GM19467 (cell line): Measurements from ENCODE around the gene PTBP1.

Experiments used
- ATAC-seq: cut with Tn5 transposase; IDR thresholded peaks from one replicate; pipeline ENCODE4 v1.9.1; 2021; ENCODE audit warnings: mild to moderate bottlenecking, moderate library complexity; ENCODE audit not compliant: unreplicated experiment

Gene PTBP1

DNA sequence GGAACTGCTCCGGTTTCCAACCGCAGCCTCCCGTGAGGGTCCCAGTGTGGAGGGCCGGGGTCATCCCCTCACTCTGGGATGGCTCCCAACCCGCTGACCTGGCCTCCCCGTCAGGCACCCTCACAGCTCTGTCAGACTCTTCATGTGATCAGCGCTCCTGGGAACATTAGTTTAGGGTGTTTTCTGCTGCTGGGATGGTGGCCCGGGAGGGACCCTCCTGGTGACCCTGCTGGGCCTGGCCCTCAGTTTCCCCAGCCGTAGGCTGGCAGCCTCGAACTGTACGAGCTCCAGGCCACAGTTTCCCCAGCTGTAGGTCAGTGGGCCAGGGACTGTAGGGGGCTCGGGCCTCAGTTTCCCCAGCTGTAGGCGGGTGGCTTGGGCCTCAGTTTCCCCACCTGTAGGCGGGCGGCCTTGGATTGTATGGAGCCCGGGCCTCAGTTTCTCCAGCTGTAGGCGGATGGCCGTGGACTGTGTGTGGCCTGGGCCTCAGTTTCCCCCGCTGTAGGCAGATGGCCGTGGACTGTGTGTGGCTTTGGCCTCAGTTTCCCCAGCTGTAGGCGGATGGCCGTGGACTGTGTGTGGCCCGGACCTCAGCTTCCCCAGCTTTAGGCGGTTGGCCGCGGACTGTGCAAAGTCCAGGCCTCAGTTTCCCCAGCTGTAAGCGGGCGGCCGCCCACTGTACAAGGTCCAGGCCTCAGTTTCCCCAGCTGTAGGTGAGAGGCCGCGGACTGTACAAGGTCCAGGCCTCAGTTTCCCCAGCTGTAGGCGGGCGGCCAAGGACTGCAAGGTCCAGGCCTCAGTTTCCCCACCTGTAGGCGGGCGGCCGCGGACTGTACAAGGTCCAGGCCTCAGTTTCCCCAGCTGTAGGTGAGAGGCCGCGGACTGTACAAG is 1.3 kb upstream of the PTBP1 start:
- ATAC-seq, result no peak

DNA sequence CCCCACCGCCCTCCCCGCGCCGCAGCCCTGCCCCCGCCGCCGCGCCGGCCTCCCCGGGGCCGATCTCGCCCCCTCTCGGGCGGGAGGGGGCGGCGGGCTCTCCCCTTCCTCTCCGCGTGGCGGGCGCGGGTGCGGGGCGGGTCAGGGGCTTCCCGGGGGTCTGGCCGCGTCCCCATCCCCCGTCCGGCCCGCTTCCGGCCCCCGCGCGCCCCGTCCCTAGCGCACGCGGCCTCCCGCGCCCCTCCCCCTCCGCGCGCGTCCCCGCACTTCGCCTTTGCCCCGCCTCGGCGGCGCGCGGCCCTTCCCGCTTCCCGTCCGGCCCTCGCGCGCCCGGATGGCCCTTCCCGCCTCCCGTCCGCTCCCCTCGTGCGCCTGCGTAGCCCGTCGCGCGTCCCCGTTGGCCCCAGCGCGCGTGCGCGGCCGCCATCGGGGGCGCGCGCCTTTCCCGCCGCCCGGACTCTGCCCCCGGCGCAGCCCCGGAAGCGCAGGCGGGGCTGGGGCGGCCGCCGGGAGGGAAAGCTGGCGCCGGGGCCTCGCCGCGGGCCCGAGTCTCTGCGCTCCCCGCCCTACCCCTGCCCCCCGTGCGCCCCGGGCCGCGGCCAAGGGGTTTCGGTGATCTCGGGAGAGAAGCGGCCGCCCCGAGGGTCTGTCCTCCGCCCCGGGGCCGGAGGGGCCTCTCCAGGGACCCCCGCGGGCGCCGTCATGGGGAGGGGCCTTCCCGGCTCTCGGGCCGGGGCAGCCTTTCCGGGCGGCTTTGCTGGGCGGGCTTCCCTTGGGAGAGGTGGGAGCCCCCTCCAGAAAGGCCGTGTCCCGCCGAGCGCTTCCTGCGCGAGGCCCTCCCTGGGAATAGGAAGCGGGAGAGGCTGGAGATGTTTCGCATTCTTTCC is 519 bp downstream of the PTBP1 start:
- ATAC-seq, result peak; percentile 38

DNA sequence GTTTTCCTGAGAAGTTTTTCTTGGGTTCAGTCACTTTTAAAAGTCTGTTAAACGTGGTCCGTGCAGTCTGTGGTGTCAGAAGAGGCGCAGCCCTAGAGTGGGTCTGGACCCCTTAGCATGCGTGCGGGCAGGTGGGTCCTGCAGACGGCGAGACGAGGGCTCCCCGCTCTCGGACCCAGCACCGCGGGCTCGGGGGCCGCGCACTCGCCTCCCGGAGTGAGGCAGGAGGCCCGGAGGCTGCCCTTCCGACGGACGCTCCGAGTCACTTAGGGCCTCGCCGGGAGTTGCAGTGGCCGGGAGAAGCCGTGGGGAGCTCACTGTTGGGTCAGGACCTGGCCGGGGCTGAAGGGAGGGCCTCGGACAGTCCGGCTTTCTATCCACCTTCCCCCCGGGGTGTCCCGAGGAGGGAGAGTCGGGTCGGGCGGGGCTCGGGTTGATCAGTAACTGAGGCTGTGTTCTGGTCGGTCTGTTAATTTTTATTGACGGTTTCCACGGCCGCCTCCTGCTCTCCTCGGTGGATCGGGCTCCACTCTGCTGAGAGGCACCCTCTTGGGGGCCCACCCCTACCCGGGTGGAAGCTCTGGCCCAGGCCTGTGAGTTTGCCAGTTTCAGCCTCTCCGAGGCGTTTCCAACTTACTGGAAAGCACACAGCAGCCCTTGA is 1.3 kb downstream of the PTBP1 start:
- ATAC-seq, result no peak

DNA sequence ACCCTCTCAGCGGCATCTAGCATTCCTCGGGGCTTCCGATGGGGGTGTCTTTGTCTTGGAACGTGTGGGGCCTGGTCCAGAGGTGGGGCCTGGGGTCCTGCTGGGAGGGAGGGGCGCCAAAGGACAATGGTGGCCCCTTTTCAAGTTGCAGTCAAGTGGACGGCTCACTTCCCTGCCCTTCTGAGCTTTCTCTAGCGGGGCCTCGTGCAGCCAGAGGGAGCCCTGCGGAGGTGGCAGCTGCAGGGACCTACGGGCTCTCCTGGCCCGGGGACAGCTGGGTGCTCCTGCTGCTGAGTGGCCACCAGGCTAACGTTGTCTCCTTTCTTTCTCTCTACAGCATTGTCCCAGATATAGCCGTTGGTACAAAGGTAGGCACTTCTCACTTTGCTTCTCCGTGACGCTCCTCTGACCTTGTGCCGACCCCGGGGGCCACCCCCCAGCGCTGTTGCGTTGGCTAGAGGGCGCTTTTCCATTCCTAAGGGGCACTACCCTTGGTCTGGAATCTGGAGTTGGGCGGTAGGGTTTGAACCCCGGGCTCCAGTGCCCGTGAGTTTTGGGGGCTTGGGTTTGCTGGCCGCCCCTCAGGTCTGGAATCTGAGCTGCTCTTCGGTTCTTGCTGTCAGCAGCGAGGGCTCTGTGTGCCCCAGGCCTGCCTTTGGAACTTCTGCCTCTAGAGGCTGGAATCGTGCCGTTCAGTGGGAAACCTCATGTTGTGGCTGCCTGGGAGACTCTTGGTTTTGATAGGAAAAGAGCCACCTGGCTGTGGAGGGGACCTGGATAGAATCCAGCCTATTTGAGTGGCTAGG is 2.0 kb downstream of the PTBP1 start:
- ATAC-seq, result no peak

DNA sequence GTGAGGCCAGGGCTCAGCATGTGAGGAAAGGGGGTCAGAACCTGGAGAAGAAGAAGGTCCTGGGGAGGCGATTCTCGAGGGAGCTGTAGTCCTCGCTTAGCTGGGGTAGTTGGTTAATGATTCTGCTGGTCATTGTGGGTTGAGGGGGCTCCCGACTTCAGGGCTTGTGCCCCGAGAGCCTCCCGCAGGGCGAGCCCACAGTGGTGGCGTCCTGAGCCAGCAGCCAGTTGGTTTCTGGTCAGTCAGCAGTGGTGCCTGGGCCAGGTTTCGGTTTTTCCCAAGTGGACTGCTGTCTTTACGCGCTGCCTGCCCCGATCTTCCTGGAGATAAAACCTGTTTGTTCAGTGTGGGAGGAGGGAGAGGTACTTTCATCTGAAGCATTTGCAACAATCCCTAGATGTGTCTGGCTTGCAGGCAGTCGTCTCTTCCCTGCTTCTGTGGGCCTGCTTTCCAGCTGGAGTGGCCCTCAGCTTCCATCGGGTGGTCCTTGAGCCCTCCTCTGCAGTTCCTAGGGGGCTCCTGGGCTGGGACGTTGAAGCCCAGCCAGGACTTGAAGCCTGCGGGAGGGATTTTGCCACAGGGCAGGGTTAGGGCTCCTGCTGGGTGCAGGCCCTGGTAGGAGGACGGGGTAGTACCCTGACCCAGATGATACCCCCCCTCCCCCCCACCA is 3.2 kb downstream of the PTBP1 start:
- no peak for ATAC-seq

DNA sequence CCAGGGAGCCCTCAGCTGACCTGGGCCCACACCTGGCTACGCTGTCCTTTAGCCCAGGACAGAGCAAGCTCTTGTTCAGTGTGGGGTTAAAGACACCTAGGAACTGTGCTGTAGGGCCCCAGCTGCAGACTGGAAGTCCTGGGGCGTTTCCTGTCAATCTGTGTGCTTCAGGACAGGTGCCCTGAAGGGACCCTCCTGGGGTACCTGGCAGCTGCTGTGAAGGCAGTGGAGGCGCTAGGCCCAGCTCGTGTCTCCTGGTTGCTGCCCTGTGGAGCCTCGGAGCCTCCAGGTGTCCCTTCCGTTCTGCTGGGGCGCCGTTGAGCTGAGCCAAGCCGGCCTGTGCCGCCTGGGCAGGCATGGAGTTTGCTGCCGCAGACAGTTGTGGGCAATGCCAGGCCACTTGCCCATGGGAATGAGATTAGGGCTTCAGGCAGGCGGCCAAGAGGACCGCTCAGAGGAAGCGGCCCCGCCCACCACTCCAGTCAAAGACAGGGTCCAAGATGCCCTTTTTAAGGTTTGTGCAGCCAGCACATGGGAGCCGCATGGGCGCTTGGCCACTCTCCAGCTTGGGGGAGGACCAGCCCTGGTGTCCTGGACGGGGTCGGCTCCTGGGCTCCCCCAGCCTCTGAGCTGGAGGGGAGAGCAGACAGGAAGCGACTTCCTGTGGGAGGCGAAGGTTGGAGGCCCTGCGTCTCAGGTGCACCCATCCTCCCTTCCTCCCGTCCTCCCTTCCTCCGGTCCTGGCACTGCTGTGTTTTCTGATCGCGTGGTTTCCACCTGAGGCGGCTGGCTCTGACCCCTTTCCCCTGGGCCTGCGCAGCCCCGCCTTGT is 4.0 kb downstream of the PTBP1 start:
- ATAC-seq, result no peak

DNA sequence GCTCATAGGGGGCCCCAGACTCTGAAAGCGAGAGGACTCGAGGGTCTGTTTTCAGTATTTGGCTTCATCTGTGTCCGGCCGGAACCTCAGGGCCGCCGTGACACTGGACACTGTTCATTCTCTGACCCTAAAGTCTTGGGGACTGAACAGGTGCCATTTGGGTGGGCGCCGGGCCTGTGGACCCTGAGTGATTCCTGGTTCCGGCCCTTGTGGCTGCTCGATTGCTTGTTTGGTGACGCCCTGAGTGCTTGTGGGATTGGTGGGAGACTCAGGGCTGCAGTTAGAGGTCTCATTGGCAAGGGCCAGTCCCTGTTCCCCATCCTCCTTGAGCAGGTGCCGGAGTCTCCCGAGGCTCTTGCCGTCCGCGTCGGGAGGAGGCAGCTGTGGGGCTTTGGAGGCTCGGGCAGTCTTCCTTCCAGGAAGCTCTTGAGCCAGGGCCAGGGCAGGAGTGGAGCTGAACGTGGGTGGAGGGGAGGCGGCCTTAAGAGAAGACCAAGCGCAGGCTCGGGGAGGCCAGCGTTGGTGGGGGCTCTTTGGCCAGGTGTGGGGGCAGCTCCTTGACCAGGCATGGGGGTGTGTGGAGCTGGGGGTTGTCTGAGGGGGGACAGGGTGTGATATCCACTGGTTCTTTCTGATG is 4.7 kb downstream of the PTBP1 start:
- no peak for ATAC-seq

DNA sequence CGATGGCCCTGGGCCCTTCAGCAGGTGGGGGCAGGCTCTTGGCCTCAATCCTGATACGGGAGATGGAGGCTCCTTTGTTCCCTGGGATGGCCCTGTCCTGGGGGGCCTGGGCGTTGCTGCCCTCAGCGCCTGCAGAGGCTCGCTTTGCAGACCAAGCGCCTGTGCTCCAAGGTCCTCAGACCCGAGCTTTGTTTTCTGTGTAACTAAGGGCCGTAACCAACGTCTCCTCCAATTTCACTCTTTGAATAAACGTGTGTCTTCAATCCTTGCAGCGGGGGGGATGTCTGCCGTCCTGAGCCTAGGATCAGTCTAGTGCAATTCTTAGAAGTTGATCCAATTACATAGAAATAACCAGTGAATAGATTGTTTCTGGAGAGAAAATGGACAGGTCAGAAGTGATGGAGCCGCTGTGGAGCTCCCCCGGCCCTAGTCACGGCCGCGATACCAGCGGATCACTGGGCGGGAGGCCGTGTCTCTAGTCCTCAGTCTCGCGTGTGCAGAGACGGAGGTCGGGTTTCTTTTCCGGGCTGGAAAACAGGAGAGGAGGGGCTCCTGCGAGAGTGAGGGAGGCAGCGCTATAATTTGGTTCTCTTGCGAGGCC is 5.3 kb downstream of the PTBP1 start:
- ATAC-seq, result no peak

DNA sequence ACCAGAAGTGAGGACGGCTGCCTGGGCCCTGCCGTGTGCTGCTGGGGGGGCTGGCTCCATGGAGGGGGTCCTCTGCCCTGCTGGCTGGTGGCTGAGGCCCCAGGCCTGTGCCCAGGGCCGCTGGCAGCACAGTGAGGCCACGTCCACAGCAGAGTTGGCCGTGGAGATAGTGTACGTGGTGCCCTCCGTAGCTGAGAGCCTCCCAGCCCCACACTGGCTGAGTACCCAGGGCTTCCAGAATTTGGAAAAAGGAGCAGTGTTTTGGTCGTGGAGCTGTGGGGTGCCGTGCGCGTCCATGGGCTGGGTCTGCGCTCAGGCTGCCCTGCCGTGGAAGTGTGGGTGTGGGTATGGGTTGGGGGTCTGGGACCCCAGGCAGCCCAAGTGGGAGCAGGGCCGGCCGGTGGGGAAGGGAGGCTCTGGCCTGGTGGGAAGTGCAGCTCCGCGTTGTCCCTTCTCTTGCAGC is 5.9 kb downstream of the PTBP1 start:
- no peak for ATAC-seq

DNA sequence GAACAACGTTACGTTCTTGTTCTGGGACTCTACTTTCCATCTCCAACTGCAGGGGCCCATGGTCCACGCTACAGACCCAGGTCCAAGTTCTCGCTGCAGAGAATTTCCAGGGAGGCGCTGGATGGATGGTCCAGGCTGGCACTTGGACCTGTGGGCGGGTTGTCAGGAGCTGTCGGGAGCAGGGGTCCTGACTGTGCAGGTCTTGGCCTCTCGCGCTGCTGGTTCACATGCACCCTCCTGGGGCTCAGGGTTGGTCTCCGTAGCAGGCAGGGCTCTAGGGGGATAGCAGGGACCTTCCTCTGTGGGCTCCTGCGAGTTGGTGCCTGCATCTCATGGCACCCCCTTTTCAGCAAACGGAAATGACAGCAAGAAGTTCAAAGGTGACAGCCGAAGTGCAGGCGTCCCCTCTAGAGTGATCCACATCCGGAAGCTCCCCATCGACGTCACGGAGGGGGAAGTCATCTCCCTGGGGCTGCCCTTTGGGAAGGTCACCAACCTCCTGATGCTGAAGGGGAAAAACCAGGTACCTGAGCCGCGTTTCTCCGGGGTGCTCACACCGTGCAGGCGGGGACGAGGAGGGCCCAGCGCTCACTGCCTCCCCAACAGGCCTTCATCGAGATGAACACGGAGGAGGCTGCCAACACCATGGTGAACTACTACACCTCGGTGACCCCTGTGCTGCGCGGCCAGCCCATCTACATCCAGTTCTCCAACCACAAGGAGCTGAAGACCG is 6.6 kb downstream of the PTBP1 start:
- ATAC-seq, result no peak

DNA sequence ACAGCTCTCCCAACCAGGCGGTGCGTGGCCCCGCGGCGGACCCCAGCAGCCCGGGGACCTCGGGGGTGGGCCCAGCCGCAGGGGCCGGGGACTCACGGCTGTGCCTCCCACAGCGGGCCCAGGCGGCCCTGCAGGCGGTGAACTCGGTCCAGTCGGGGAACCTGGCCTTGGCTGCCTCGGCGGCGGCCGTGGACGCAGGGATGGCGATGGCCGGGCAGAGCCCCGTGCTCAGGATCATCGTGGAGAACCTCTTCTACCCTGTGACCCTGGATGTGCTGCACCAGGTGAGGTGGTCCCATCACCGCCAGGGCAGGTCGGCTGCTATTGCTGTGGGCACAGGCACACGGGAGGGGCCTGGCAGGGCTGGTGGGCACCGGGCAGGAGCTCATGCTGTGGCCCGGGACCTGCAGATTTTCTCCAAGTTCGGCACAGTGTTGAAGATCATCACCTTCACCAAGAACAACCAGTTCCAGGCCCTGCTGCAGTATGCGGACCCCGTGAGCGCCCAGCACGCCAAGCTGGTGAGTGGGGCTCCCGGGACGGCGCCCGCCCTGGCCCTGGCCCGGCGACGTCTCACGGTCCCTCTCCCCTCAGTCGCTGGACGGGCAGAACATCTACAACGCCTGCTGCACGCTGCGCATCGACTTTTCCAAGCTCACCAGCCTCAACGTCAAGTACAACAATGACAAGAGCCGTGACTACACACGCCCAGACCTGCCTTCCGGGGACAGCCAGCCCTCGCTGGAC is 7.3 kb downstream of the PTBP1 start:
- ATAC-seq, result no peak

DNA sequence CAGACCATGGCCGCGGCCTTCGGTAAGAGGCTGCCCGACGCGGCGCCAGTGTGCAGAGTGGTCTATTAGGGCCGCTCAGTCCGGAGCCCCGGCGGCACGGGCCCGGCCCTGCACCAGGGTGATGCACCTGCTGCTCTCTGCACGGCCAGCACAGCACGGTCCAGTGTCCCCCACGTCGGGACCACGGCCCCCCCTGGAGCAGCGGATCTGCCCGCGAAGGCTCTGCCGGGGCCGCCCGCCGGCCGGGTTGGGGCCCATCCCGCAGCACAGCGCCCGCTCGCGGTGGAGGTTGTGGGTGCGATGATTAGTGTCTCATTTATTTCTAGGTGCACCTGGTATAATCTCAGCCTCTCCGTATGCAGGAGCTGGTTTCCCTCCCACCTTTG is 7.9 kb downstream of the PTBP1 start:
- no peak for ATAC-seq

DNA sequence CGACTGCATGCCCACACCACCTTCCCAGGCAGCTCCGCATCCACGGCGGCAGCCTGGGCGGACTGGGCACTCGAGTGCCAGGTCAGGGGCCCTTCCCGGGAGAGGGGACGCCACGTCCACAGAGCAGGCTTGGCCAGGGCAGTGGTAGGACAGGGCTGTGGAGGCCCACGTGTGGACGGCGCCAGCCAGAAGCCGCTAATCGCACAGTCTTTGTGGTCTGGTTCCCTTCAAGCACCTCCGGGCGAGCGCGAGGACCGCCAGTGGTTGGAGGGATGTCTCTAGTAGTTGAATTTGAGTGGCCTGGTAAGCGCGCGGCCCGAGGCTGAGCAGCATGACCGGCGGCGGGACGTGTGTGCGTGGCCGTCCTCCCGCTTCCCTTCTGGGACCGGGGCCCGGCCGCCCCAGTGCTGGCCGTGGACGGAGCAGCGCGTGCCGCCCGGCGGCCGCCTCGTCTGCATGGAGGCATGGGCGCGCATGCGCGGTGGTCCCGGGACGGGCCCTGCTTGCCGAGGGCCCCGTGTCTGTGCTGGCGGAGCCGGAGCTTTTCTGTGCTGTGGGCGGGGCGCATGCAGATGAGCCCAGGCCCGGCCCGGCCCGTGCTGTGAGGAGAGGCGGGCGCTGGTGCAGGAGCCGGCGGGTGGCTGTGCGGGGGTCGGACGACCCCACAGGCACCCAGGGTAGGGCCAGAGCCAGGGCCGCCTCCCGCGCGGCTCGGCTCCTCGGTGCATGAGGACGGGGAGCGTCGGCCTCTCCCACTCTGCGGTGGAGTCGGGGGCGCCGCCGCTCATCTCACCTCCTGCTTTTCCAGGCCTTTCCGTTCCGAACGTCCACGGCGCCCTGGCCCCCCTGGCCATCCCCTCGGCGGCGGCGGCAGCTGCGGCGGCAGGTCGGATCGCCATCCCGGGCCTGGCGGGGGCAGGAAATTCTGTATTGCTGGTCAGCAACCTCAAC is 8.6 kb downstream of the PTBP1 start:
- no peak for ATAC-seq

DNA sequence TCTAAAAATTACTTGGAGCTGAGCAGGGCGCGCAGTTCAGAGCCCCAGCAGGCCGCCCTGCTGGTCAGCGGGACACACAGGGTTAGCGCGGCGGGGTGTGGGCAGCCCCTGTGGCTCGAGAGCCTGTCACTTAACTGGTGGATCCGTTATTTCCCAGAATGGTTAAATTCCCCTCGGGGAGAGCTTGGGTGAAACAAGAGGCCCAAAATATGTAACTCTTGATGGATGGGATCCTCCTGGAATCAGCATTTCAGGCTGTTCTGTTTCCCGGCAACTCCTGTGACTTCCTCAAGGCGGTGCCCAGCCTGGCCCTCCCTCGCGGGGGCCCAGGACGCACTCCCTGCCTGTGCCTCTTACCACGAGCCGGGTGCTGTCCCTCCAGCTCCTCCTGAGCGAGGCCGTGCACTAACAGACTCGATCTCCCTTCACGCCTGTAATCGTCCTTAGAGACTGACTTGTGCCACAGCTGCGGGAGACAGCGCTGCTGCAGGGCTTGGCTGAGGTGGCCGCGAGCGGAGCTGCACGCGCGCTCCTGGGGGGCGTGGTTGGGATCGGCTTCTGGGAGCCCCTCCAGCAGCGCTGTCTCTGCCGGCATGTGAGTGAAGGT is 9.7 kb downstream of the PTBP1 start:
- no peak for ATAC-seq
